GM19455 (cell line): ENCODE measurements around the gene EXOC4.
"Not testable (repeated sequence)": the region's sequence is repeated elsewhere in the genome, so short reads cannot be mapped to it uniquely, and the experiment has no call there.

Experiments used
- ATAC-seq: cut with Tn5 transposase; IDR thresholded peaks from one replicate; pipeline ENCODE4 v1.9.1; 2021; ENCODE audit not compliant: unreplicated experiment

EXOC4 gene

DNA sequence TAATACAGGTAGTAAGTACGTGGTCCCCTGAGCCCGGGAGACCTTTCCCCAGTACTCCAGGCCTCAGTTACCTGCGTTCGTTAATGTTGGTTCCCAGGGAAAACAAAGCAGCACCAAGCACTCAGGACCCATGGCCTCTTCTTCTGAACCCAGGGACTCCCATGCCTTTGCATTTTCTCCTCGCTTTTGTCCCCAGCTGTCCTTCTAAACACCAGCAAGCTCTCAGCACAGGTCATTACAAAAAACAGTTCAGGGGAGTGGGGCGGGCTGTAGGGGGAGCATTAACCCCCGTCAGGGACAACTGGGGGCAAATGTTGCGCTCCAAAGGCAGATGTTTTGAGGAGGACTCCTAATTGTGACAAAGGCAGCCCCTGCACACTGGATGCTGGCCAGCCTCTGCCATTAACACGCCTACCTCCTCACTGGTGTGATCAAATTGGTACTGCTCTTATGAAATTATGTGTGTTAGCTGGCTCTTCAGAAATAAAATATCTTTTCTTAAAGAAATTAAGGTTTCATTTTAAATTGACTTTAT is 793.8 kb downstream of the EXOC4 start:
- ATAC-seq = no peak

DNA sequence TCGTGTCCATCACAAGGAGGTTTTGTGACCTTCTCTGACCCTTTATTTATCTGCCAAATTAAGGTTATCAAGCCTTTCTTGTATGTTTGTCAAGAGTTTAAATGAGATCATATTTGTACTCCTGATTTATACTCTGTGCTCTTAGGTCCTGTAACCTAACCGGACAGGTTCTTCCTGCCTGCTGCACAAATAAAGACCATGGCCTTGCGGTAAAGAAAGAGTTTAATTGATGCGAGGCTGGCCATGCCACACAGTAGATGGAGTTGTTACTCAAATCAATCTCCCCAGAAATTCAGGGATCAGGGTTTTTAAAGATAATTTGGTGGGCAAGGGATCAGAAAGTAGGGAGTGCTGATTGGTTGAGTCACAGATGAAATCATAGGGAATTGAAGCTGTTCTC is 794.8 kb downstream of the EXOC4 start:
- ATAC-seq = no peak

DNA sequence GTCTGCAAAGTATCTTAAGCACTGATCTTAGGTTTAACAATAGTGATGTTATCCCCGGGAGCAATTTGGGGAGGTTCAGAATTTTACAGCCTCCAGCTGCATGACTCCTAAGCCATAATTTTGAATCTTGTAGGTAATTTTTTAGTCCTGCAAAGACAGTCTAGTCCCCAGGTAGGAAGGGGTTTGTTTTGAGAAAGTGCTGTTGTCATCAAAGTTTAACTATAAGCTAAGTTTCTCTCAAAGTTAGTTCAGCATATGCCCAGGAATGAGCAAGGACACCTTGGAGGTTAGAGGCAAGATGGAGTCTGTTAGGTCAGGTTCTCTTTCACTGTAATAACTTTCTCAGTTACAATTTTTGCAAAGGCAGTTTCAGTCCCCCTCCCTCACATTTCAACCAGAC is 795.3 kb downstream of the EXOC4 start:
- ATAC-seq = no peak

DNA sequence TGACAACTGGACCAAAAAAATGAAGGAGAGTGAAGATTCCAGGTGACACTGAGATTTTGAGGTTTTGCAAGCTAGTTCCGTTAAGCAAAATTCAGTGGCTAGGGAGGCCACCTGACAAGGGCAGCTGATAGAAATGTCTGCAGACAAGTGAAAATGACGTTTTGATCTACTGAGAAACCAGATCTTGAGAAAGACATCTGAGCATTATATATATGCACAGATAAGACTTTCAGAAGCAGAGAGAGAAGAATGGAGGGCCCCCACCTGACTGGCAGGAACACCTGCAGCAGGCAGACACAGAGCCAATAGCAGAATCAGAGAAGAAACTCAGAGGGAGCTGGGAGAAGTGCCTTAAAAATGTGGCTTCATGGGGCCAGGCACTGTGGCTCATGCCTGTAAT is 798.1 kb downstream of the EXOC4 start:
- ATAC-seq = no peak

DNA sequence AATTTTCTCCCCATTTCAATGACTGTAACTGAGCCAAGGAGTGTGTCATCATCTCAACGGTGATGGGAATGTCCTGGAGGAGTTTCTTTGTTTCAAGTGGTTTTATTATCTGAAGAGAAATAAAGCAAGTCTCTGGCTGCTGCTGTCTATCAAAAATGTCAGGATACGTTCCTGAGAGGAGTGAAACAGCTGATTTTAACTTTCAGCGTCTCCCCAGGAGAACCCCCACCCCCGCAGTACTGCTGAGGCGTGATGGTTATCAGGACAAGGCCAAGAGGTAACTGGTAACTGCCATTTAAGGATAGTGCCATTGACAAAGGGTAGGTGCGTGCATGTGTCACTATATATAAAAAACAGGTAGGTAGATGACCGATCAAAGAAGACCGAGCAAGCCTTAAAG is 803.9 kb downstream of the EXOC4 start:
- ATAC-seq = no peak

DNA sequence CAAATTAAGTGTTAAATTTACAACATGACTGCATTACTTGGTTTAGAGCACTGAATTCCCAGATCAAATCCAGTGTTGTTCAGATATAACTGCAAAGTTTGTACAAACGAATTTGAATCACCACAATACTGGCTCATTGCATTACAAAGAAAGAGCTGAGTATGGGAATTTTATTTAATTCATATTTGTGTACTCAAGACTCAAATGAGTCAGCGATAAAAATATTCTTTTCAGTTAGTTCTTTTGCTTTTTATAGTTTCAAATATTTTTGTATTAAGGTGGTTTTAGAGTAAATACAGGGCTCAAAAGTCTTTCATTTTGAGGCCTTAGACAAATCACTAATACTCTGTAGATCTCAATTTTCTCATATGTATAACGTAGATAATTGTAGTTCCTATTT is 805.6 kb downstream of the EXOC4 start:
- ATAC-seq = no peak

DNA sequence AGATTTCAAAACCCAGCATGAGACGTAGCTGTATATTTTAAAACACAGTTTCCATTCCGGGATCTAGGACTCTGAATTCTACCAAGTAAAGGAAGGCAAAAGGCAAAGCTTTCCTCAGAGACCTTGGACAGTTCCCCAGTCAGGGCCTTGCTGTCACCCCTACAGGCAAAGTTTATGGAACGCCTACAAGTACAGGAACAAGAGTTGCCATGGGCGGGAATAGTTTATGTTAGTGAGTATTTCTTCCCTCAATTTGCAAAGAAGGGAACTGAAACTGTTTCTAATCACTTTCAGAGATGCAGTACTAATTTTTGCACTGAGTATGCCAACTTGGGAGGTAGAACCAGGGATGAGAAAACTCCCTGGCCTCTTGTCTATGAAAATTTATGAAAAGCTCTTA is 806.1 kb downstream of the EXOC4 start:
- ATAC-seq = no peak

DNA sequence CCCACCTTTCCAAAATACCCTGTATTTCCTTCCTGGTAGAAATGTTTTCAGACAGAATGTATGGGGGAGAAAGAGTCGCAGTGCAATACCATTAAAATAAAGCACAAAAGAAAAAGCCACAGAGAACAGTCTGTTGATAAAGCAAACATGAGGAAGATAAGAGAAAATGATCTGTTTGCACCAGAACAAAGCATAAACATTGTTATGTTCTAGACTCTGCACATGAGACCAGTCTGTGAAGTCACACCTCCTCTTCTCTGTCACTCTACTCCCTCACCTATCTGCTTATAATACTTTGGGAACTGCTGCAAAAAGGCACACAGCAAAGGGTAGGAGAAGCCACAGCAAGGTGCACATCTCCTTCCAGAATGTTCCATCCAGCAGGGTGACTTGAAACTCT is 807.0 kb downstream of the EXOC4 start:
- ATAC-seq = no peak

DNA sequence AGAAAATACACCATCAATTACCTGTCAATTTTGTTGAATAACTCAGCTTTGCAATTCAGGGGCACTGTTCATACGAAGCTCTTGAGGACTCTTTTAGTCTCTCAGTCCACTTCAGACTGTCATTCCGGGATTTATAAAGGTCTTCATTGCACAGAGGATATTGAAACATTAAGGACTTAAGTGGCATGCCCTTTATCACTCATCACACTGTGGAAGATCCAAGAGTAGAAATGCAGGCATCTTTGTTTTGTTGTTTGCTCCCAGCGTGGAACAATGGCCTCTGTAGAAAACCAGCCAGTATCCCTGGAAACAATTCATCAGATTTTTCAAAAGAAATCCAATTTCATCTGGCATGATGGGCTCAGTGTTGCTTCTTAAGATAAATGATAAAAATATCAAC is 808.0 kb downstream of the EXOC4 start:
- ATAC-seq = no peak

DNA sequence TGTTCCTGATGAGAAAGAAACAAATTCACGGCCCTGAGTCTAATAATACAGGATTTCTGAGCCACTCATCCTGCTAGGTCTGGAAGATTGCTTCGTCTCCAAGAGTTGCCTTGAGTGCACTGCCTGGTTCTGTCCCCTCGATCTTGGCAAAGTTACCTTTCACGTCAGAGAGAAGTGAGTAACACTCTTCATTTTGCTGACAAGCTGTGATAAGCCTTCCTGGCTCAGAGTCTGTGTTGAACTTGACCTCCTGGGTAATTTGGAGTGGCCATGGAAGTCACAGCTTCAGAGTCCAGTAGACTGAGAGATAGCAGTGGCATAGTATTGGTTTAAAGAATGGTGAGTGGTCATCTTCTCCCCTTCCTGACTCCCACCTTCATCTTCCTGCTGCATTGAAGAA is 809.6 kb downstream of the EXOC4 start:
- ATAC-seq = no peak

DNA sequence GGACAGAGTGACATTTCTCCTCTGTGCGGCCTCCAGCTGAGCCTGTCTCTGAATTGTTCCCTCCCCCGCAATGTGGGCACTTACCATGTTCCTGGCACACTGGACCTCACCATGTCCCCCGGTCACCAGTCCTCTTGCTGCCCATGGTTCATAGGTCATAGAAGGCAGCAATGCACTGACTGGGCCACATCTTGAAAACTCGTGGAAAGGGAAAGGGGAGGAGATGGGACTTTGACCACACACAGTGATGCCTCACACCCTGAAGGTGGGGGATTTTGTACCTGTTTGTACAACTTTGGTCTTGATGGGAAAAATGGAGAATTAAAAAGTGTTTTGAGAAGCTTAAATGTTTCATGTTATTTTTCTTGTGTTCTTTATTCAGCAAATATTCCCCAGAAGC is 812.5 kb downstream of the EXOC4 start:
- no peak for ATAC-seq

DNA sequence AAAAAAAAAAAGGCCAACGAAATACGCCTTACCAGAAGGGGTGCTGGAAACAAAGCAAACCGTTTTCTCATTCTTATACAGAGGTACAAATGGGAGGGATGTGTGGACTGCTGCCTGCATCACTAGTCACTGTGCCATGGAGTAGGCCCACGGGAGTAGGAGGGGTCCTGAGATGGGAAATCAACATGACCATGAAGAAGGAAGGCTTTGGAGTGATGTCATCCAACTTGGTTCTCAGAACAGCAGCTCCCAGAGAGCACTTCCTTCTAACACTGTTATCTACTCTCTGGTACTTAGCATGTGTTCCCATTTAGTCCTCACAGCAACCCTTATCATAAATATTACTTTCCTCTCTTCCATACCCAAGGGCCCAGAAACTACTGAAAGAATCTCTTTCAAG is 814.3 kb downstream of the EXOC4 start:
- ATAC-seq = no peak

DNA sequence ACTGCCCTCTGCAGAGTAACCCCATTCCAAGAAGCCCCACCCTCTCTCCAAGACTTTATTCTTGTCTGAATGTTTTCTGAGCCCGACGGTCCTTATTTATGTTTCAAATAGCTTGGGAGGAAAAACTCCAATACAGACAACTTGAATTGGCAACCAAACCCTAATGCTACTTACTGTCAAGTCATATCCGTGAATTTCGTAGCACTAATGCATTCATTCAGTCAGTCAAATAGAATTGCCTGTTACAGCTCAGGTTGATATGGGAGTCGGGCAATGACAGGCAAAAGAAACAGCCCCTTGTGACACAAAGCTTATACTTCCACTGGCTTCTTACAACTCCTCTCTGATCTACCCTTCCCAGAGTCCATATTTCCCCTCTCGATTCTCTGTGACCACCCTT is 815.8 kb downstream of the EXOC4 start:
- ATAC-seq = no peak

DNA sequence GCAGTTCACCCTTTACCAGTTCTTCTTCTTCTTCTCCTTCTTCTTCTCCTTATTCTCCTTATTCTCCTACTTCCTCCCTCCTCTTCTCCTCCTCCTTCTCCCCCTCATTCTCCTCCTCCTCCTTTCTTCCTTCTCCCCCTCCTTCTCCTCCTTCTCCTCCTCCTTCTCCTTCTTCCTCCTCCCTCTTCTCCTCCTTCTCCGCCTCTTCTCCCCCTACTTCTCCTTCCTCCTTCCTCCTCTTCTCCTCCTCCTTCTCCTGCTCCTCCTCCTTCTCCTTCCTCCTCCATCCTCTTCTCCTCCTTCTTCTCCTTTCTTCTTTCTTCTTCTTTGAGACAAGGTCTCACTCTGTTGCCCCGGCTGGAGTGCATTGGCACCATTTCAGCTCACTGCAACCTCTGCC is 816.3 kb downstream of the EXOC4 start:
- ATAC-seq = no peak

DNA sequence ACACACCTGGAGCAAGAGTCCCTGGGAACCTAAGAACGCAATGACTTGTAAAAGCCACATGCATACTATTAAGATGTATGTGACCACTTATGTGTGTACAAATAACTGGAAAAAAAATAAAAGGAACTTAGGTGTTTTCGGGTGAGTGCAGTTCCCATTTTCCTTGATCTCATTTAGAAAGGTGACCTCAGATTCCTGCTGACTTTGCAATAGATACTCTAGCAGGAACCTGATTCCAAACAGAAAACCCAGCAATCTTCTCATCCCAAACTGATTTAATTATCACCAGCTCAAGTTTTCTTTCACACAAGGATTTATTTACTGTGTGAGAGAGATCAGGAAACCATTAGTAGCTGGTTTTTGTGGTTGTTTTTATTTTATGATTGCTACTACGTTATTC is 817.8 kb downstream of the EXOC4 start:
- no peak for ATAC-seq

DNA sequence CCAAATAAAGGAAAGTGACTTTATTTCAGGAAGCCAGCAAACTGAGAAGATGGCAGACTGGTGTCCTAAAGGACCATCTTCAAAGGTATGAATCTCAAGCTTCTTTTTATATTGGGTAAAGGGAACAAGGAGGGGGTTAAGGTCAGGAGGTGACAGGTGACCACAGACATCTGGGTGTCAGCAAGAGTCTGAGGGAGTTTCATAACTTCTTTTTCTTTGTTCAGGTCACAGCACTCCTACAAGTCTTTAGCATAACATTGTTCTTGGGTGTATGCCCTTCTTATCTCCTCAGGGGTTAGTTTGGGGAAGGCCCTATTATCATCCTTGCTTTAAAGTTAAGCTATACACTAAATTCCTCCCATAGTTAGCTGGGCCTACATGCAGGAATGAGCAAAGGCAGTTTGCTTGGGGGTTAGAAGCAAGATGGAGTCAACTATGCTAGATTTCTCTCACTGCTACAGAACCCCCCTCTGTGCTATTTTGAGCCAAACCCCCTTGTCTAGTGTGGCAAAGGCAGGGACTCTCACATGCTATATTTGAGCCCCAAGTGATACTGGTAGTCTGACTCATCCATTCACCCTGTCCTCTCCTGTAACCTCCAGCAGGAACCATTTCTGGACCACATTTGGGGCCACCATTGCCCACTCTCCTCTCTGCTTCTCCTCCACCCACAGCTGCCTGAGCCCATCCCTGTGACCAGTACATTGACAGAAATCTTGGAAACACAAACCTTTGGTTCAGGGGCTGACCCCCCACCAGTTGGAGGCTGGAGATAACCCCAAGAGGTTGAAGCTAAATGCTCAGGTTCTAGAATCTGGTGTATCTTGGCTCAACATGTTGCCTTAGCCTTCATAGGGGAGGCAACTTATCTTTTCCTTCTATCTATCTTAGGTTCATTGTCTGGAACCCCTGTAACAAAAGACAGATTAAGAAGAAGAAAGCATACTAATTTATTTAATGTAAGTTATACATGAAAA is 818.8 kb downstream of the EXOC4 start:
- ATAC-seq = peak; percentile 77

DNA sequence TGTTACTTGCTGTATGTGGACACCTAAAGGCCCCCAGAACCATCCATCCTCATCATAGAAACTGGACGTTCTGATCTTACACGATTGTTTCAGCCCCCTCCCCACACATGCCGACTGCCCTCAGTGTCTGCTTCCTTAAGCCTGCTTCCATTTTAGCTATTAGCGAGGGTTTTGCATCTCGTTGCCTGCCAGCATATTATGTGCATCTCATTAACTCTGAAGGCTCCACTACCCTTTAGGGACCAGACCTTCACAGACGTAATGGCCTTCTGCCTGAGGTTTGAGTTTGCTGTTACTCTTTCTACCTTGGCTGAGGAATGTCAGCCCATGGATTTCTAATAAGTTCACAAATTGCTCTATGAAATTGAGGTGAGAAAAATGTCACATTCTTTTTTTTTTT is 820.4 kb downstream of the EXOC4 start:
- no peak for ATAC-seq

DNA sequence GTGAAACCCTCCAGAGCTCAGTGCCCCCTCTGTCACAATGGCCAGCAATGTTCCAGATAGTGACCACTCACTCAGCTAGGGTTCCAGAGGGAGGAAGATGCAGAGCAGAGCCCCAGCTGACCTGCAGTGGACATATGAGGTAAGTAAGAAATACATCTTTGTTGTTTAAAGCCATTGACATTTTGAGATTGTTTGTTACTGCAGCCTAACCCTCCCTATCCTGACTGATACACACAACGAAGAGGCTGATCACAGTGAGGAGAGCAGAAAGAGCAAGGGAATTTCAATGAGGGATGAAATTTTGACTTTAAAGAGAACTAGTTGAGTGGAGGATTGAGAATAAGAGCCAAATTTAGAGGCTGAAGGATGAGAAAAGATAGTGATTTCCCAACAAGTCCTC is 822.9 kb downstream of the EXOC4 start:
- no peak for ATAC-seq

DNA sequence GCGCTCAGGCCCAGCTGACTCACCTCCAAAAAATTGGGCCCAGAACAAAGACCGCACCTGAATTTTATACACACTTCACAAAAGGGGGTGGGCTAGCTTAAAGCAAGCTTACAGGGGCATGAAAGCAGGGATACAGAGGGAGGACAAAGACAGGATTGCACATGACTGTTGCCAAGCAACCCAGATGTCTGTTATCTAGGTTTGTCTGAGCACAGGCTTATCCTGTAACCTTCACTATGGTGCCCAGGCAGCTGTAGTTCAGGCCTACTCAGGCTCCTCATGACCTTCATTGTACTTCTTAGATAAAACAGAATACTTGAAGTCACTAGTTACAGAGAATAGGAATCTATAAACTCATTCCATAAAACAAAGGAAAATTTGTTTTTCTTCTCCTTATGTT is 824.7 kb downstream of the EXOC4 start:
- ATAC-seq = not testable (repeated sequence)

DNA sequence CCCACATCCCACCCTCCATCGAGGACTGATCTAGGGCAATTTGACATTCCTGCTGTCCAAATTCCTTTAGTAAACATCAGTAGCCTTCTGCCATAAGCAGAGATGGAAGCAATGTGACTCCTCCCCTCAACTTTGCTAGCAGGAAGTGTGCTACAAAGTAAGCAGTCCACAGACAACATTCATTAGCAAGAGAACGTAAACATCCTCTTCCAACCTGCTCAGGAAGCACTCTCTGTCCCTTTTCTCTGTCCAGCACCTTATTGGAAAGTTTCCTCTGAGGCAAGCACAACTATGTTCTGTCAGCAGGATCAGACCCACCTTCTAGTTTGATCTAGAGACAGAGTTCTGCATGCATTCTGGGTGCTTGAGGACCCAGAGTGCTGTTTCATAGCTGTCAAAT is 826.1 kb downstream of the EXOC4 start:
- ATAC-seq = no peak

DNA sequence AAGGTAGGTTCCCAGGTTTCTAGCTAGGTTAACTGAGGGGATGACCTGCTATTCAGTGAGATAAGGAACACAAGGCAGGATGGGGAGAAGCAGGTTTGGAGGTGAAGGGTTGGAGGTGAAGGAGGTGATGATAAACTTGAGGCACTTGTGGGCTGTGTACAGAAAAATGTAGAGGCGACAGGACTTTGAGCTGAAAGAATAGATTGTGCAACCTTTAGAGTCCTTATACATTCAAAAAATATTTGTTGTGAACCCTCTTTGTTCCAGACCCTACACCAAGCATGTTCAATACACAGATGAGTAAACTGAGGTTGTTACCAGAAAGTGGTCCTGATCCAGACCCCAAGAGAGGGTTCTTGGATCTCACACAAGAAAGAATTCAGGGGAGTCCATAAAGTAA is 828.8 kb downstream of the EXOC4 start:
- no peak for ATAC-seq

DNA sequence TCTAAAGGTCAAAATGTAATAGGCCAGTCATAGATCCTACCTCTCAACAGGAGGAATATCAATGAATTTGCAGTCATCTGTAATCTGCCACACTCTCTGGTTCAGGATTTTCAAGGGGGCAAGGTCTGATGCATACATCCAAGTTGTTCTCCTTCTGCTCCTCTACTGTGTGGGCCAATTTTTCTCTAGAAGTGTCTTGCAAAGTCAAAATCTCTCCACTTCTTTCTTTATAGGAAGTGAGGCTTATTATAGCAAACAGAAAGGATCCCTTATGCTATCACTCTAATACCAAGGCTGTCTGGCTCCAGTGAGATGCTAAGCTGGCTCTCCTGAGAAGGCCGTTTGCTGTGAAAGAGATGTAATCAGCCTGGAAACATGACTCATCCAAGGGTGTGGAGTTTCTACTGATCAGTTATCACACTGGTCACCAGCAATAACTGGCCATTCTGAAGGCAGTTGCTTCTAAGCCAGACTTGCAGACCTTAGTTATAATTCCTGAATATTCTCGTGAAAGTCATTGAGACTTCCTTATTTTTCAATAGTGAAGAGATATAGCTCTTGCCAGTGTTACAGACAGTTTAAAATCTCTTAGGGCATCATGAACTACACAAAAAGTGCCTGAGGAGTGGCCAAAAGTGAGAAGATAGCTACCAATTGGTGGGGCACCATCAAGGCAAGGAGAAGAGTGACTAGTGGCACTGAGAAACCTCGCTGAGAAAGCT is 831.0 kb downstream of the EXOC4 start:
- no peak for ATAC-seq
